AG04449 (cell line): ENCODE results near the gene TENT4B.

Source experiments
- CTCF ChIA-PET: fragments of 350-600 bp; formaldehyde crosslinking; extraction: SDS; loops from one replicate; lab custom pipeline; 2021; ENCODE audit warnings: antibody characterized with exemption; lab: Yijun Ruan, JAX
- POLR2A ChIA-PET: fragments of 400-600, 350-600 bp; formaldehyde crosslinking; extraction: SDS; loops from one replicate; lab custom pipeline; 2020; ENCODE audit warnings: antibody characterized with exemption, inconsistent platforms; lab: Yijun Ruan, JAX
- DNase-seq: peaks from one replicate; pipeline ENCODE4 v3.0.0-alpha.2; 2010; ENCODE audit warnings: low read depth, low spot score
- H3K4me3 ChIP-seq: 2 replicates; pipeline ENCODE4 v1.5.1; 2011; ENCODE audit warnings: low read depth, mild to moderate bottlenecking, control low read depth, low read length
- CTCF ChIP-seq: IDR thresholded peaks from one replicate; pipeline ENCODE4 v1.5.1; 2011; ENCODE audit warnings: mild to moderate bottlenecking, moderate library complexity, low read length, control low read depth, inconsistent platforms; ENCODE audit not compliant: insufficient read depth; ENCODE audit errors: missing control alignments

TENT4B gene

DNA sequence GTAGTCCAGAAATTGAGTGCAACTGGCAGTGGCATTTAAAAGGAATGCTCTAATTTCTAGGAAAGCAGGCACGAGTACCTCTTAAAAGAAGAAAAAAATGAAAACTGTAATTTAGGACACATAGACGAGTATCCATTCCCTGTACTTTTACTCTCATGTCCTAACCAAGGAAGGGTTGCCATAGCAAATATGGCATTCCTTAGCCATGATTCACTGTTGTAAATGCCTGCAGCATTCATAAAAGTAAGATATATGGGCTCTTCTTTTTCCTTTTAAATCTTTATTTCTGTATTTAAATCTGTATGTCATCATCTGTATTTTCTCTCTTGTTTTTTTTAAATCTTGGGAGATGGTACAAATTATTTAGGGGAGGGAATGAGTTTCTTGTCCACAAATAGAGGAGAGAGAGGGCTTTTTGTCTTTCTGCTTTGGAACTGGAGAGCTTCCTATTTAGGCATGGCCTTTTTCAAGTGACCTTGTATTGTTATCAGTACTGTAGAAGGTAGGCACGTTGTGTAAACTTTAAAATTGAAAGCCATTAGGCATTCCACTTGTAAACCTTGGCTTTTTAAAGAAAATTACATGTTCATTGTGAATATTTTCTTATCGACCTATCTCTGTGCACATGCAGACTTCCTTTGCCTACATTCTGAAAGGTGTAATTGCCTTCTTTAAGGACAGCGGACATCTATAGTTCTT, 50.0 kb downstream of the TENT4B start:
- DNase-seq: peak; percentile 86
- no peak for TF ChIP-seq CTCF
- ChIA-PET POLR2A (no interaction called here), CTCF (interaction anchor here (1.8 to 6.5 kb wide), 4 partner anchors 9 to 179 kb away, joined by 8 to 56 read pairs (median 12); partner anchors contain the start of gene CNEP1R1)
- H3K4me3 ChIP-seq: peak overlapping the region; percentile 9; the same call in 1 of the 2 replicates

DNA sequence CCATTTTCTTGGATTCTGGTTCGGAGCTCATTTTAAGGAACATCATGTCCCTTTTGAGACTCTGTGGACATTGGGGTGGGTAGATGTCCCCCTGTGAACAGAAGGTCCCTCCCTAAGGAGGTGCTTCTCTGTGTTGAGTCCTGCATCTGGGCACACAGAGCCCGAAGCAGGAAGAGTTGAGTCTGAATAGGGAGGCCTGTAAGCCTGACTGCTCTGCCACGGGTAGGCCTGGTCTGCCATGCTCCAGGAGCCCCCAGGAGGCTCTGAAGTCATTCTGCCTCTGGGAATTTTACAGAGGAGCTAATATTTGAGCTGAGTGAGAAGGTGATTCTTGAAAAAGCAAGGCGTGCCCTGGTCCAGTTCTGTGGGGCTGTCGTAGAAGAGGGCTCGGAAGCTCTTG, 50.6 kb downstream of the TENT4B start:
- ChIA-PET POLR2A (no interaction called here), CTCF (interaction anchor here (1.8 to 6.5 kb wide), 4 partner anchors 8 to 179 kb away, joined by 8 to 56 read pairs (median 12); partner anchors contain the start of gene CNEP1R1)
- DNase-seq: no peak
- H3K4me3 ChIP-seq: no peak overlapping the region
- no peak for TF ChIP-seq CTCF

- TF ChIP-seq CTCF: no peak
- no peak overlapping the region for H3K4me3 ChIP-seq
- POLR2A ChIA-PET: no interaction called here
- CTCF ChIA-PET: interaction anchor here (1.8 to 6.5 kb wide), 4 partner anchors 7 to 180 kb away, joined by 8 to 56 read pairs (median 12); partner anchors contain the start of gene CNEP1R1
- no peak for DNase-seq
Observed at GRCh38 chr16:50204453-50205108, 51.5 kb downstream of the TENT4B start.

GRCh38 chr16:50207652-50208051, 54.5 kb downstream of the TENT4B start:
- TF ChIP-seq CTCF: no peak
- POLR2A ChIA-PET: interaction anchor here (0.7 to 1.2 kb wide), 3 partner anchors 11 to 182 kb away, joined by 3 to 7 read pairs (median 3); partner anchors contain the start of gene CNEP1R1
- no peak overlapping the region for H3K4me3 ChIP-seq
- DNase-seq: no peak
- CTCF ChIA-PET: interaction anchor here (1.1 to 13.0 kb wide), 8 partner anchors 8 to 181 kb away, joined by 3 to 249 read pairs (median 20); partner anchors contain the start of genes CNEP1R1 and HEATR3

GRCh38 chr16:50208460-50208931, 55.4 kb downstream of the TENT4B start:
- POLR2A ChIA-PET: interaction anchor here (0.9 to 1.2 kb wide), 2 partner anchors 12 to 140 kb away, joined by 3 to 7 read pairs; no protein-coding TSS in a partner anchor
- CTCF ChIA-PET: interaction anchor here (1.0 to 13.0 kb wide), 11 partner anchors 9 to 457 kb away, joined by 3 to 249 read pairs (median 10); partner anchors contain the start of genes CNEP1R1 and HEATR3
- TF ChIP-seq CTCF: no peak
- no peak for DNase-seq
- H3K4me3 ChIP-seq: no peak overlapping the region
